ENCODE measurements around the gene DMAC2L.

The DMAC2L gene

GRCh38 chr14:50311972-50312733 lies at the start of gene DMAC2L, which contains the start of gene L2HGDH:
DMAC2L (plus strand) TSS chr14:50312324; CDS start chr14:50321488, 9,164 bp downstream.
L2HGDH (minus strand) TSS chr14:50312229; CDS start chr14:50312150, 79 bp downstream.
- Histone ChIP-seq H3K4me1 (ENCODE audit: control insufficient read depth in 5 of 5, insufficient read depth in 5 of 5, low read length in 5 of 5) (peaks cover 5 to 21% (median 20%) of the 10 kb centered on the region in 5 donors), H3K36me3 (ENCODE audit: control insufficient read depth in 5 of 5, insufficient read depth in 5 of 5, low read length in 5 of 5) (peaks cover 0 to 4% (median 0%) of the 10 kb centered on the region in 5 donors), H3K9me3 (ENCODE audit: control insufficient read depth in 5 of 5, low read length in 5 of 5) (no peaks in the 10 kb centered on the region), H3K27me3 (ENCODE audit: control insufficient read depth in 5 of 5, insufficient read depth in 4 of 5, low read length in 5 of 5) (no peaks in the 10 kb centered on the region), H3K4me3 (ENCODE audit: low read depth in 1 of 5, low read length in 5 of 5) (peak within 1 kb of the TSS; percentile 90 to 97 (median 95)), H3K9ac (ENCODE audit: low read length in 5 of 5) (peak within 1 kb of the TSS; percentile 80 to 92 (median 83)), H3K27ac (ENCODE audit: low read depth, low read length) (peak within 1 kb of the TSS; percentile 90)

GRCh38 chr14:50262865-50263264 lies 49.3 kb upstream of the DMAC2L start:
- Histone ChIP-seq H3K36me3 (ENCODE audit: control insufficient read depth in 5 of 5, insufficient read depth in 5 of 5, low read length in 5 of 5) (peaks cover 0 to 5% (median 0%) of the 10 kb centered on the region in 5 donors), H3K9me3 (ENCODE audit: control insufficient read depth in 5 of 5, low read length in 5 of 5) (no peaks in the 10 kb centered on the region), H3K27me3 (ENCODE audit: control insufficient read depth in 5 of 5, insufficient read depth in 4 of 5, low read length in 5 of 5) (no peaks in the 10 kb centered on the region), H3K4me3 (ENCODE audit: low read depth in 1 of 5, low read length in 5 of 5) (no peak overlapping the region), H3K9ac (ENCODE audit: low read length in 5 of 5) (peak overlapping the region in 1 of 5 donors; percentile 33), H3K4me1 (ENCODE audit: control insufficient read depth in 5 of 5, insufficient read depth in 5 of 5, low read length in 5 of 5) (no peaks in the 10 kb centered on the region), H3K27ac (ENCODE audit: low read depth, low read length) (no peak overlapping the region)

- no peaks in the 10 kb centered on the region for H3K4me1 ChIP-seq (ENCODE audit: control insufficient read depth in 5 of 5, insufficient read depth in 5 of 5, low read length in 5 of 5)
- H3K27me3 ChIP-seq (ENCODE audit: control insufficient read depth in 5 of 5, insufficient read depth in 4 of 5, low read length in 5 of 5), result no peaks in the 10 kb centered on the region
- no peak overlapping the region for H3K27ac ChIP-seq (ENCODE audit: low read depth, low read length)
- H3K4me3 ChIP-seq (ENCODE audit: low read depth in 1 of 5, low read length in 5 of 5), result no peak overlapping the region
- H3K36me3 ChIP-seq (ENCODE audit: control insufficient read depth in 5 of 5, insufficient read depth in 5 of 5, low read length in 5 of 5), result peaks cover 0 to 5% (median 0%) of the 10 kb centered on the region in 5 donors
- peak overlapping the region in 1 of 5 donors; percentile 33 for H3K9ac ChIP-seq (ENCODE audit: low read length in 5 of 5)
- H3K9me3 ChIP-seq (ENCODE audit: control insufficient read depth in 5 of 5, low read length in 5 of 5), result no peaks in the 10 kb centered on the region
Observed at GRCh38 chr14:50263321-50263720, 48.8 kb upstream of the DMAC2L start.

- no peaks in the 10 kb centered on the region for H3K4me1 ChIP-seq (ENCODE audit: control insufficient read depth in 5 of 5, insufficient read depth in 5 of 5, low read length in 5 of 5)
- H3K9me3 ChIP-seq (ENCODE audit: control insufficient read depth in 5 of 5, low read length in 5 of 5), result no peaks in the 10 kb centered on the region
- H3K4me3 ChIP-seq (ENCODE audit: low read depth in 1 of 5, low read length in 5 of 5), result no peak overlapping the region
- no peak overlapping the region for H3K27ac ChIP-seq (ENCODE audit: low read depth, low read length)
- H3K36me3 ChIP-seq (ENCODE audit: control insufficient read depth in 5 of 5, insufficient read depth in 5 of 5, low read length in 5 of 5), result peaks cover 0 to 8% (median 2%) of the 10 kb centered on the region in 5 donors
- no peak overlapping the region for H3K9ac ChIP-seq (ENCODE audit: low read length in 5 of 5)
- no peaks in the 10 kb centered on the region for H3K27me3 ChIP-seq (ENCODE audit: control insufficient read depth in 5 of 5, insufficient read depth in 4 of 5, low read length in 5 of 5)
Observed at GRCh38 chr14:50265029-50265428, 47.1 kb upstream of the DMAC2L start.

GRCh38 chr14:50270932-50271331 lies 41.2 kb upstream of the DMAC2L start:
- no peak overlapping the region for H3K9ac ChIP-seq (ENCODE audit: low read length in 5 of 5)
- peaks cover 0 to 8% (median 0%) of the 10 kb centered on the region in 5 donors for H3K36me3 ChIP-seq (ENCODE audit: control insufficient read depth in 5 of 5, insufficient read depth in 5 of 5, low read length in 5 of 5)
- H3K4me3 ChIP-seq (ENCODE audit: low read depth in 1 of 5, low read length in 5 of 5), result no peak overlapping the region
- H3K4me1 ChIP-seq (ENCODE audit: control insufficient read depth in 5 of 5, insufficient read depth in 5 of 5, low read length in 5 of 5), result no peaks in the 10 kb centered on the region
- no peak overlapping the region for H3K27ac ChIP-seq (ENCODE audit: low read depth, low read length)
- no peaks in the 10 kb centered on the region for H3K27me3 ChIP-seq (ENCODE audit: control insufficient read depth in 5 of 5, insufficient read depth in 4 of 5, low read length in 5 of 5)
- H3K9me3 ChIP-seq (ENCODE audit: control insufficient read depth in 5 of 5, low read length in 5 of 5), result no peaks in the 10 kb centered on the region

- Histone ChIP-seq H3K27ac (ENCODE audit: low read depth, low read length) (no peak overlapping the region), H3K4me3 (ENCODE audit: low read depth in 1 of 5, low read length in 5 of 5) (no peak overlapping the region), H3K9me3 (ENCODE audit: control insufficient read depth in 5 of 5, low read length in 5 of 5) (no peaks in the 10 kb centered on the region), H3K36me3 (ENCODE audit: control insufficient read depth in 5 of 5, insufficient read depth in 5 of 5, low read length in 5 of 5) (peaks cover 0 to 8% (median 0%) of the 10 kb centered on the region in 5 donors), H3K9ac (ENCODE audit: low read length in 5 of 5) (no peak overlapping the region), H3K27me3 (ENCODE audit: control insufficient read depth in 5 of 5, insufficient read depth in 4 of 5, low read length in 5 of 5) (no peaks in the 10 kb centered on the region), H3K4me1 (ENCODE audit: control insufficient read depth in 5 of 5, insufficient read depth in 5 of 5, low read length in 5 of 5) (peaks cover 0 to 8% (median 0%) of the 10 kb centered on the region in 5 donors)
Observed at GRCh38 chr14:50272498-50272897, 39.6 kb upstream of the DMAC2L start.

GRCh38 chr14:50285861-50286260 lies 26.3 kb upstream of the DMAC2L start:
- H3K27me3 ChIP-seq (ENCODE audit: control insufficient read depth in 5 of 5, insufficient read depth in 4 of 5, low read length in 5 of 5), result no peaks in the 10 kb centered on the region
- no peaks in the 10 kb centered on the region for H3K4me1 ChIP-seq (ENCODE audit: control insufficient read depth in 5 of 5, insufficient read depth in 5 of 5, low read length in 5 of 5)
- no peaks in the 10 kb centered on the region for H3K9me3 ChIP-seq (ENCODE audit: control insufficient read depth in 5 of 5, low read length in 5 of 5)
- H3K4me3 ChIP-seq (ENCODE audit: low read depth in 1 of 5, low read length in 5 of 5), result no peak overlapping the region
- H3K27ac ChIP-seq (ENCODE audit: low read depth, low read length), result no peak overlapping the region
- H3K9ac ChIP-seq (ENCODE audit: low read length in 5 of 5), result no peak overlapping the region
- peaks cover 0 to 3% (median 0%) of the 10 kb centered on the region in 5 donors for H3K36me3 ChIP-seq (ENCODE audit: control insufficient read depth in 5 of 5, insufficient read depth in 5 of 5, low read length in 5 of 5)

- Histone ChIP-seq H3K36me3 (ENCODE audit: control insufficient read depth in 5 of 5, insufficient read depth in 5 of 5, low read length in 5 of 5) (peaks cover 0 to 2% (median 0%) of the 10 kb centered on the region in 5 donors), H3K9ac (ENCODE audit: low read length in 5 of 5) (no peak overlapping the region), H3K9me3 (ENCODE audit: control insufficient read depth in 5 of 5, low read length in 5 of 5) (no peaks in the 10 kb centered on the region), H3K27ac (ENCODE audit: low read depth, low read length) (no peak overlapping the region), H3K4me1 (ENCODE audit: control insufficient read depth in 5 of 5, insufficient read depth in 5 of 5, low read length in 5 of 5) (no peaks in the 10 kb centered on the region), H3K4me3 (ENCODE audit: low read depth in 1 of 5, low read length in 5 of 5) (no peak overlapping the region), H3K27me3 (ENCODE audit: control insufficient read depth in 5 of 5, insufficient read depth in 4 of 5, low read length in 5 of 5) (no peaks in the 10 kb centered on the region)
Observed at GRCh38 chr14:50288146-50288545, 24.0 kb upstream of the DMAC2L start.

- Histone ChIP-seq H3K36me3 (ENCODE audit: control insufficient read depth in 5 of 5, insufficient read depth in 5 of 5, low read length in 5 of 5) (peaks cover 0 to 7% (median 4%) of the 10 kb centered on the region in 5 donors), H3K27ac (ENCODE audit: low read depth, low read length) (no peak overlapping the region), H3K9me3 (ENCODE audit: control insufficient read depth in 5 of 5, low read length in 5 of 5) (no peaks in the 10 kb centered on the region), H3K9ac (ENCODE audit: low read length in 5 of 5) (no peak overlapping the region), H3K27me3 (ENCODE audit: control insufficient read depth in 5 of 5, insufficient read depth in 4 of 5, low read length in 5 of 5) (no peaks in the 10 kb centered on the region), H3K4me1 (ENCODE audit: control insufficient read depth in 5 of 5, insufficient read depth in 5 of 5, low read length in 5 of 5) (no peaks in the 10 kb centered on the region), H3K4me3 (ENCODE audit: low read depth in 1 of 5, low read length in 5 of 5) (no peak overlapping the region)
Observed at GRCh38 chr14:50290306-50290705, 21.8 kb upstream of the DMAC2L start.

- Histone ChIP-seq H3K9me3 (ENCODE audit: control insufficient read depth in 5 of 5, low read length in 5 of 5) (no peaks in the 10 kb centered on the region), H3K4me1 (ENCODE audit: control insufficient read depth in 5 of 5, insufficient read depth in 5 of 5, low read length in 5 of 5) (peaks cover 0 to 7% (median 4%) of the 10 kb centered on the region in 5 donors), H3K36me3 (ENCODE audit: control insufficient read depth in 5 of 5, insufficient read depth in 5 of 5, low read length in 5 of 5) (no peaks in the 10 kb centered on the region), H3K9ac (ENCODE audit: low read length in 5 of 5) (no peak overlapping the region), H3K27ac (ENCODE audit: low read depth, low read length) (no peak overlapping the region), H3K27me3 (ENCODE audit: control insufficient read depth in 5 of 5, insufficient read depth in 4 of 5, low read length in 5 of 5) (no peaks in the 10 kb centered on the region), H3K4me3 (ENCODE audit: low read depth in 1 of 5, low read length in 5 of 5) (no peak overlapping the region)
Observed at GRCh38 chr14:50299585-50299984, 12.5 kb upstream of the DMAC2L start.
